Calu3 (cell line): ENCODE results near the gene PODXL. TPM values are rescaled to one million over a fixed set of nuclear protein-coding genes. Genes with fewer than 3 reads are reported as not detected.

Experiments
- Bru-seq: library from RNA; stranded (reverse); fragments of 400-500 nt; gene quantifications from one replicate; lab custom pipeline; 2021; lab: Mats Ljungman, UMichigan
- BruChase-seq, 2 experiments: library from RNA; stranded (reverse); fragments of 400-500 nt; gene quantifications; one replicate each; lab custom pipeline; 2021; lab: Mats Ljungman, UMichigan
- BruUV-seq: library from RNA; stranded (reverse); fragments of 400-500 nt; replicated peaks from 2 replicates; lab custom pipeline; 2021; lab: Mats Ljungman, UMichigan
- CTCF ChIA-PET: fragments of 300-600 bp; sonication (Branson Sonifier 250); formaldehyde crosslinking; loops from one replicate; lab custom pipeline; 2022; ENCODE audit warnings: antibody characterized with exemption; lab: Charles Lee
- DNase-seq: peaks from one replicate; pipeline ENCODE4 v3.0.0; 2022
- H3K27ac Mint-ChIP-seq: one replicate; pipeline ENCODE4 v1.8.0; 2022; ENCODE audit warnings: mixed read lengths; ENCODE audit not compliant: unreplicated experiment
- H3K27me3 Mint-ChIP-seq: one replicate; pipeline ENCODE4 v1.8.0; 2022; ENCODE audit warnings: mixed read lengths; ENCODE audit not compliant: unreplicated experiment
- H3K36me3 Mint-ChIP-seq: one replicate; pipeline ENCODE4 v1.8.0; 2022; ENCODE audit warnings: mild to moderate bottlenecking, moderate library complexity, mixed read lengths; ENCODE audit not compliant: insufficient read depth, unreplicated experiment
- H3K4me1 Mint-ChIP-seq: one replicate; pipeline ENCODE4 v1.8.0; 2022; ENCODE audit warnings: mild to moderate bottlenecking, low read depth, mixed read lengths; ENCODE audit not compliant: unreplicated experiment
- H3K4me3 Mint-ChIP-seq: one replicate; pipeline ENCODE4 v1.8.0; 2022; ENCODE audit warnings: mild to moderate bottlenecking, low read depth, moderate library complexity, mixed read lengths; ENCODE audit not compliant: unreplicated experiment
- H3K9me3 Mint-ChIP-seq: one replicate; pipeline ENCODE4 v1.8.0; 2022; ENCODE audit warnings: low read depth, mixed read lengths; ENCODE audit not compliant: unreplicated experiment
- CTCF ChIP-seq: fragments of 200-600 bp; IDR thresholded peaks from one replicate; pipeline ENCODE4 v1.8.0; 2022; ENCODE audit warnings: antibody characterized with exemption; ENCODE audit not compliant: unreplicated experiment
- intact Hi-C: fragments of 100-400 bp; cut with micrococcal nuclease; formaldehyde crosslinking; loops from one replicate; pipeline ENCODE4 v1.10.0; 2022; ENCODE audit not compliant: unreplicated experiment
- long read RNA-seq: library from polyadenylated mRNA; stranded (forward); transcript quantifications from one replicate; pipeline ENCODE4 v2.0.0, GENCODE V29; 2022
- total RNA-seq: library from RNA; stranded (reverse); gene quantifications from 2 replicates; pipeline ENCODE4 v1.2.3, GENCODE V29; 2022

Gene PODXL
- total RNA-seq, result 15.5 and 24.7 TPM in 2 replicates
- Bru-seq, nascent RNA, result percentile 47 among the genes with signal in this experiment
- percentile 40 among the genes with signal in this experiment for BruChase-seq, experiment 1, labeled RNA remaining after a 6-hour chase
- percentile 32 among the genes with signal in this experiment for BruChase-seq, experiment 2, labeled RNA remaining after a 2-hour chase
- long read RNA-seq, partial matches to known transcripts, result 0 of 13 reads
- long read RNA-seq, other reads (novel, unspliced or antisense), result 12 of 13 reads

- TF ChIP-seq CTCF, result no peak
- CTCF ChIA-PET, result no interaction called here
- Mint-ChIP-seq H3K9me3 (no peaks in the 10 kb centered on the region), H3K27me3 (peaks cover 57% of the 10 kb centered on the region), H3K4me1 (peaks cover 7% of the 10 kb centered on the region), H3K36me3 (peaks cover 25% of the 10 kb centered on the region), H3K27ac (peak within 1 kb of the TSS; percentile 63), H3K4me3 (peak within 1 kb of the TSS; percentile 72)
- intact Hi-C loops, result no loop called here
- DNase-seq, result peak; percentile 73
- BruUV-seq, result no TSS peak
Observed at GRCh38 chr7:131556053-131556908, at the start of gene PODXL. Gene PODXL (minus strand): TSS chr7:131556628. CDS start chr7:131556359, 269 bp downstream.

GRCh38 chr7:131605280-131605878, 49.0 kb upstream of the PODXL start:
- Mint-ChIP-seq H3K9me3 (no peaks in the 10 kb centered on the region), H3K27ac (no peak overlapping the region)

GRCh38 chr7:131604841-131605279, 48.4 kb upstream of the PODXL start:
- no TSS peak for BruUV-seq
- Mint-ChIP-seq H3K4me1 (no peaks in the 10 kb centered on the region), H3K27ac (no peak overlapping the region), H3K4me3 (no peak overlapping the region), H3K27me3 (peaks cover 84% of the 10 kb centered on the region), H3K9me3 (no peaks in the 10 kb centered on the region), H3K36me3 (no peaks in the 10 kb centered on the region)
- TF ChIP-seq CTCF, result no peak
- CTCF ChIA-PET, result no interaction called here
- DNase-seq, result no peak
- intact Hi-C loops, result no loop called here

More at GRCh38 chr7:131605280-131605878, 49.0 kb upstream of the PODXL start:
- no peaks in the 10 kb centered on the region for H3K4me1 Mint-ChIP-seq
- no peak overlapping the region for H3K4me3 Mint-ChIP-seq
- CTCF ChIA-PET, result interaction anchor here (0.6 kb wide), 1 partner anchor 9 kb away, joined by 7 read pairs; no protein-coding TSS in a partner anchor
- intact Hi-C loops, result no loop called here
- H3K36me3 Mint-ChIP-seq, result no peaks in the 10 kb centered on the region
- DNase-seq, result no peak
- peaks cover 79% of the 10 kb centered on the region for H3K27me3 Mint-ChIP-seq
- TF ChIP-seq CTCF, result no peak
- BruUV-seq, result no TSS peak

- intact Hi-C loops, result no loop called here
- Mint-ChIP-seq H3K4me3 (no peak overlapping the region), H3K4me1 (no peaks in the 10 kb centered on the region), H3K27me3 (peaks cover 85% of the 10 kb centered on the region), H3K27ac (no peak overlapping the region), H3K9me3 (no peaks in the 10 kb centered on the region), H3K36me3 (no peaks in the 10 kb centered on the region)
- TF ChIP-seq CTCF, result no peak
- DNase-seq, result no peak
- no TSS peak for BruUV-seq
- CTCF ChIA-PET, result no interaction called here
Observed at GRCh38 chr7:131603932-131604331, 47.5 kb upstream of the PODXL start.
